Measurements from ENCODE around the gene TPK1.

GRCh38 chr7:144508702-144509101 is 327.2 kb downstream of the TPK1 start:
- no peak for TF ChIP-seq TAF1 (IDR thresholded peaks at IDR 0.05; ENCODE audit: borderline replicate concordance, low read depth, low read length)
- TF ChIP-seq POLR2AphosphoS5 (IDR thresholded peaks at IDR 0.05; ENCODE audit: low read depth, low read length), result no peak
- no peak for TF ChIP-seq POLR2A (IDR thresholded peaks at IDR 0.05; ENCODE audit: low read depth, low read length)

Data from GM12892 (cell line).